NCI-H2029 treated with DMSO at 0.1 percent for 48 hours (cell line): ENCODE data around the gene OSMR.
"Not testable (repeated sequence)": the region's sequence is repeated elsewhere in the genome, so short reads cannot be mapped to it uniquely, and the experiment has no call there.

ENCODE experiments used
- DNase-seq: peaks from one replicate; lab custom pipeline; 2025; lab: John Stamatoyannopoulos, UW

Gene OSMR

DNA sequence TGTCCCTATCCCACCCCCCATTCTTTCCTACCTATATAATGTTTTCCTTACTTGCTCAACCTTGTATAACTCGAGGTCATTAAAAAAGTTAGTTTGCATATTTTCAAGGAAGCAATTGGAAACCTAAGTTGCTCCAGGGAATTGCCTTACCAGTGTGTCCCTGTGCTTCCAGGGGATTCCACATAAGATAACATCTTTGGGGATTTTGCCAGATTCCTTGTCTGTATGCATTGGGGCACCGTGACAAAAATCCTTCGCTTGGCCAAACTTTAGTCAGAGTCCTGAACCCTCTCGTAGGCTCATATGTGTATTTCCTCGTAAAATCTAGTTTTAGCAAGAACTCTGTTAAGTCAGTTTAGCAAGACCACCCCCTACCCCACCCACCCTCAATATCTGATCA is 14.7 kb upstream of the OSMR start:
- no peak for DNase-seq

DNA sequence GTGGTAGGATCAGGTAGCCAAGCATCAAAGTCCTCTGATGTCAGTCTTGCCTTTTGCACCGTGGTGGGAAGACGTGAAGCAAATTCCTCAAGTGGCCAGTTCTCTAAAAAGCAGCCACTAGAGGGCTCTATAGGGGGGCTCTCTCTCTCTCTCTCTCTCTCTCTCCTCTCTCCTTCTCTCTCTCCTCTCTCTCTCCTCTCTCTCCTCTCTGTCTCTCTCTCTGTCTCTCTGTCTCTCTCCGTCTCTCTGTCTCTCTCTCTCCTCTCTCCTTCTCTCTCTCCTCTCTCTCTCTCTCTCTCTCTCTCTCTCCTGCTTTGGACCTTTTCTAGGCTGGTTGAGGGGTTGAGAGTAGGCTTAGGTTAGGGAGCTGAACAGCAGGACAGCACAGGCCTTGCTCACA is 13.9 kb upstream of the OSMR start:
- no peak for DNase-seq

DNA sequence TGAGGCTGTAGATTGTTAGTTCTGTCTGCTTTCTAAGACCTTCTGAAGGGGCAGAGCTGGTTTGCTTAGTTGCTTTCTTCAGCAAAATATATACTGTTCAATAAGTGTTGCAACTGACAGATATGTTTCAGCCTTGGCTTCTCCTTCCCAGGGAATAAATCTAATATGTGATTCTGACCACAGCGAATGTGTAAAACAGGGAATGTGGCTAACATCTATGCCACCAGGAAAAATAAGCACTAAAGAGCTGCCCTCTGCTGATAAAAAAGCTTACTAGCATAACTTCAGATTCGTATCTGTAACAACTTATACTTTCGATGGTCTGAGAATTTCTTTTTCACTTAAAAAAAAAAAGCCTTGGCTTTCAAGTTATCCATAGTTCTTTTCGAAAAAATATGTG is 13.0 kb upstream of the OSMR start:
- no peak for DNase-seq

DNA sequence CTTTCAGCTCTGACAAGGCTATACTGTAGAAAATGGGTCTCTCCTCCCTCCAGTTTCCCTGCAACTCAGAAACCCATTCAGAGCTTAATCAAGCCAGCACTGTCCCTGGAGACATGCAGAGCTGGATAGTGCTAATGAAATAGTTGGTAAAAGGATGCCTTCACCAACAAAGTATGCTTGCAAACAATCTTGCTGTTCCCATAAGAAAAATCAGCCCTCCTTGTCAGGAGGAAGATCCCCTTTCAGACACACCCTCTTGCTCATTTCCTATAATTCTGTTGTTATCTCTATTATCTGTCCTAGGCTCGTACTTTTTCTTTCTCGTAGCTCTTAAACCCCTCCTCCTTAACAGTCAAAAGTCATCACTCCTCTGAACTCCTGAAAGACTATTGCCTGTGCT is 9.9 kb upstream of the OSMR start:
- DNase-seq = no peak

DNA sequence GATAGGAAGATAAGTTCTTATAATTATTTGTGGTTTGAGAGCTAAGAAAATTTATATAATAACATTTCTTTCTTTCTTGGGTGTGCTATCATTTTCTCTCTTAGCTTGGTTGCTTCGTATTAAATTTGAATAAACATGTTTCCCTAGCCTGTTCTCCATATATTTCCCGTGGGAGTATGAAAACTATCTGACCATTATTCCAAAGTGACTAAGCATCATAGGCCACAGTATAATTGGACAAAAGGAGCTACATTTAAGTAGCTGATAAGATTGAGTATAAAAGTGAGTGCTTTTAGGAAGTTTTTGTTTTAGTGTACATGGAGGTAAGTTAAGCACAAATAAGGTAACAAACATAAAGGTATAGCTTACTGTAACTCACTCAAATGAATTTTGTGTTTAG is 8.4 kb upstream of the OSMR start:
- no peak for DNase-seq

DNA sequence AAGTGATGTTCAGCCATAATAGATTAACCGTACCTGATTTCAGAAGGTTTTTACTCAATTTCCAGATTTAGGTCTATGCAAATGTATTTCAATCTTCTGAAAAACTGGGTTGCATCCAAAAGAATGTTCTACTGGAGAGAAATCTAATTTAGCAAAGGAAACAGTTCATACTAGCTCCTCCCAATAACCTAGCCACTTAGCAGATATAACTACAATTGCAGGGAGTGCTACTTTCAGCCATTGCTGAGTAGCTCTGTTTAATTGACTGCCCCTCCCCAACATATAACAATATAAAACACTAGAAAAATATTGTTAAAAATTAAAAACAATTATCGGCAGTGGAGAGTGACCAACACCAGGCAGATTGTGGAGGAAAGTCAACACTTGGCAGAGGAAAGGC is 7.9 kb upstream of the OSMR start:
- DNase-seq = no peak

DNA sequence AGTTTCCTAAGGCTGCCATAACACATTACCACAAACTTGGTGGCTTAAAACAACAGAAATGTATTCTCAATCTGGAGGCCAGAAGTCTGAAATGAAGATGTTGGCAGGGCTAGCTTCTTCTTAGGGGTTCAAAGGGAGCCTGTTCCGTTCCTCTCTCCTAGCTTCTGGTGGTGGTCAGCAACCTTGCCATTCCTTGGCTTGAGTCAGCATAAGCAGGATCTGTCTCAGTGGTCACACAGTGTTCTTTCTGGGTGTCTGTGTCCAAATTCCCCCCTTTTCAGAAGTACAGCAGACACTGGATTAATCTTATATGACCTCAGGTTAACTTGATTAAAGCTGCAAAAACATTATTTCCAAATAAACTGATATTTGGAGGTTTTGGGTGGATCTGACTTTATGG is 2.1 kb upstream of the OSMR start:
- DNase-seq = no peak

DNA sequence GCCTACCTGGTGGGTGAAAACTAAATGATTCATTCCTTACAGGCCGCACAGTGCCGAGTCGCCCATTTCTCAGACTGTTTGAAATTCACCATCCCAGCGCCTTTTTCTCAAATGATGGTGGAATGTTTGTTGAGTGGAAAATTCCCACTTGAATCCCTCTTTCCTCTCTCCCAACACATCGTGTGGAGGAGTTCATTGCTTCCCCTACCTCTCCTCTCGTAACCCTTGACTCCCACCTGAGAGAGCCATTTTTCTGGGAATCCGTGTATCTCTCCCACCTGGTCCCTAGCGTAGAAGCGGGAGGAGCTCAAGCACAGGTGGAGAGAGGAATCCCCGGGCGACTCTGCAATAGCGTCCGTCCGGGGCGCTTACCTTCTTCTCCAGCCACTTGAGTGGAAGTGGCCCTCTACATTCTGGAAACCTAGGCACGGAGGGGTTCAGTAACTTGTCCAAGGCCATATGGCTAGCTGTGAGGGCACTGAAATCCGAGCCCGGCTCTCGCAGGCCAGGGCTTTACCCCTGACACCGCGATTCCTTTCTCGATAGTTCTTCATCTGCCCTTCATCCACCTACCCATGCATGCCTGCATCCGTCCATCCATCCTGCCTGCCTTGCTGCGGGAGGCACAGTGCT is 683 bp downstream of the OSMR start:
- no peak for DNase-seq

DNA sequence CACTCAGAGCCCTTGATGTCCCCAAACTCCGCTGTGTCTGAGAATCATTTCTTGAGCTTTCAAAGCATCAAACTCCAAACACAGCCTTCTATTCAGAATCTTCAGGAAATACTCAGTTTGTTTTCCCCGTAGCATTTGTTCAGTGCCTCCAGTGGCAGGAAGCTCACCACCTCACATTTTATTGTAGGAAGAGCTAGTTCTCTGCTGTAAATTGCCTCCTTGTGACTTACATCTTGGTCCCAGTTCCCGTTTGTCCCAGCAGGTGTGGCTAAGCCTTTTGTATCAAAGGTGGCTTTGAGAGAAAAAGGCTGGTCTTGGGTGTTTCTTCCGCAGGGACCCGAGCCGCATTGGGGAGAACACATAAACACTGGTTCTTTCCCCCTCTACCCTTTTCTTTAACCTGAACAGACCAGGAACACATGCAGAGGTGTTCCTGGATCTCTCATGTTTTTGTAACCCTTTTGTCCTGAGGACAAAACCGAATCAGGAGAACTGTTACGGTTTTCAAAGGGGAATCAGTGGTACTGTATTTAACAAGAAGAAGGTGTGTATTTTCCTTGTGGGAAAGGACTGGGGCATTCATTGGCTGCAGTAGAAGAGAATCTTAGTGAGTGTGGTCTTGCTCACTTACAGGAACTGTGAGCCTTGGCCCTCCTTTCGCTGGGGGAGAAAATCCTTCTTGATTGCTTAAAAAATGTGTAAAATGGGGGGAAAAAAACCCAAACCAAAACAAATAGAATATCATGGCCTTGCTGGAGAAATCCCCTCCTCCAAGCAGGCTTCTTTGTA is 1.9 kb downstream of the OSMR start:
- DNase-seq = no peak

DNA sequence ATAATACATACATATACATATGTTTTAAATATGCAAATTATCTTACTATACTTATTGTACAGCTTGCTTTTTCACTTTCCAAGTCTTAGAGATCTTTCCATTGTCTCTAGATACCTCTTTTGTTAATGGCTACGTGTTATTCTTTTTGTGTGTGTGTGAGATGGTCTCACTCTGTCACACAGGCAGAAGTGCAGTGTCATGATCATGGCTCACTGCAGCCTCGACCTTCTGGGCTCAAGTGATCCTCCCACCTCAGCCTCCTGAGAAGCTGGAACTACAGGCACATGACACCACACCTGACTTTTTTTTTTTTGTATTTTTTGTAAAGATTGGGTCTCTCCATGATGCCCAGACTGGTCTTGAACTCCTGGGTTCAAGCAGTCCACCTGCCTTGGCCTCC is 2.8 kb downstream of the OSMR start:
- no peak for DNase-seq

DNA sequence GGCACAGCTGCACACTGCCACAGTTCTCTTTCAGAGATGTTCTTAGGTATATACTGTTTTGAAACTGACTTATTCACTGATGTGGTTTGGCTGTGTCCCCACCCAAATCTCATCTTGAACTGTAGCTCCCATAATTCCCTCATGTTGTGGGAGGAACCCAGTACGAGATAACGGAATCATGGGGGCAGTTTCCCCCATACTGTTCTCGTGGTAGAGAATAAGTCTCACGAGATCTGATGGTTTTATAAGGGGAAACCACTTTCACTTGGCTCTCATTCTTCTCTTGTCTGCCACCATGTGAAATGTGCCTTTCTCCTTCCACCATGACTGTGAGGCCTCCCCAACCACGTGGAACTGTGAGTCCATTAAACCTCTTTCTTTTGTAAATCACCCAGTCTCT is 5.8 kb downstream of the OSMR start:
- DNase-seq = not testable (repeated sequence)

DNA sequence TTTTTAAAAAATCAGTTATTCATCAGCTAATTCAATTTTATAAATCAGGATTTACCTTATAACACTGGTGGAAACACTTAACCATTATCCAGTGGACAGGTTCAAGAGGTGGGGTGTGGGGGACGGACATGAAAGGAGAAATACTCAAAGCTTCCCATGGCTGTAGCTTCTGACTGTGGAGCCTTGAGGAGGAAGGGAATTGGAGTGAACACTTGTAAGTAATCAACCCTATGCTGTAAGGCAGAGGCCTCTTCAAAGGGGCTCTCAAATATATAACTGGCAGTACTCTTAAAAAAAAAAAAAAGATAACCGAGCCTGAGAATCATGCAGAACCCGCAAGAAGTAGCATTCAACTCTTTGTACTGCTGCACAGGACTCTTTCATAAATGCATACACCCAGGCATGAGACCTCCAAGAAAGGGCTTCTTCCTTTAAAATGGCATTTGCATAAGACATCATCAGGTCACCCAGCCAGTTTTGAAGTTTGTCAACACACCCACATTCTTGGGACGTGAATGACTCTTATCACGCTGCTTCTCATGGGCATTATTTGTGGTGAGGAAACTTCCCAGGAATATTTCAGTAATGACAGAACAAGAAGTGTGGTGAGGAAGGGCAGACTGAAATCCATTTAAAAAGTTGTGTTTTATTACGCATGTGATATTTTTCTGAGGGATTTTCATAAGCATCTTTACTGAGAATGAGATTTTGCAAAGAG is 8.1 kb downstream of the OSMR start:
- DNase-seq = no peak

DNA sequence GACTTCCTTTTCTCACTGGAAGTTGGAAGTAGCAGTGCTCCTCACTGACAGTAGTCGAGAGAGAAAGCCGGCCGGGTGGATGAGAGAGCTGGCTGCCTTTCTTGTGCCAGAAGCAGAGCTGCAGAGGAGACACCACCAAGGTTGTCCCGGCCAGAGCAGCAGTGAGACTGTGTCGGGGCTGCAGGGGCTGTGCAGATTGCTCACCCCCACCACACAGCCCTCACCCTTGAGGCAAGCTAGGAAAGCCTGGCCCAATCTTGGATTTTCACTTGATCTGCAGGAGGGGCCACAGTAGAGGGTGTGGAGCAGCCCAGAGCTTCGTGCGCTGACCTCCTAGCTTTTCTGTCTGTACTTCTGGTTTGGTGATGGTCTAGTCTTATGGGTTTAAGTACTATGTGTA is 9.1 kb downstream of the OSMR start:
- DNase-seq = no peak

DNA sequence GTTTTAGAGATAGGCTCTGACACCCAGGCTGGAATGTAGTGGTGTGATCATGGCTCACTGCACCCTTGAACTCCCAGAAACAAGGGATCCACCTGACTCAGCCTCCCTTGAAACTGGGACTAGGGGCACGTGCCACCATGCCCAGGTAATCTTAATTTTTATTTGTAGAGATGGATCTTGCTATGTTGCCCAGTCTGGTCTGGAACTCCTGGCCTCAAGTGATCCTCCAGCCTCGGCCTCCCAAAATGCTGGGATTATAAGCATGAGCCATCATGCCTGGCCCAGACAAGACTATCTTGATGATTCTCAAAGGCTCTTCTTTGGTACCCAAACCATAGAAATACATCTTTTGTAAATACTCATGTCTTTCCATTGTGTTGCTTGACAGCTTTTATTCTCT is 10.8 kb downstream of the OSMR start:
- DNase-seq = no peak

DNA sequence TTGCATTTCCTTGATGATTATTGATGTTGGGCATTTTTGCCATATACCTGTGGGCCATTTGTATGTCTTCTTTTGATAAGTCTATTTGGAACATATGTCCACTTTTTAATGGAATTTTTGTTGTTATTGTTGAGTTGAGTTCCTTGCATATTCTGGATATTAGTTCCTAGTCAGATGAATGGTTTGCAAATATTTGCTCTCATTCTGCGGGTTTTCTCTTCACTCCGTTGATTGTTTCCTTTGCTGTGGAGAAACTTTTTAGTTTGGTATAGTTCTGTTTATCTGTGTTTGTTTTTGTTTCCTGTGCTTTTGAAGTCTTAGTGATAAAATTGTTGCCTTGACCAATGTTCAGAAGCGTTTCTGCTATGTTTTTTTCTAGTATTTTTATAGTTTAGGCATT is 13.0 kb downstream of the OSMR start:
- no peak for DNase-seq

DNA sequence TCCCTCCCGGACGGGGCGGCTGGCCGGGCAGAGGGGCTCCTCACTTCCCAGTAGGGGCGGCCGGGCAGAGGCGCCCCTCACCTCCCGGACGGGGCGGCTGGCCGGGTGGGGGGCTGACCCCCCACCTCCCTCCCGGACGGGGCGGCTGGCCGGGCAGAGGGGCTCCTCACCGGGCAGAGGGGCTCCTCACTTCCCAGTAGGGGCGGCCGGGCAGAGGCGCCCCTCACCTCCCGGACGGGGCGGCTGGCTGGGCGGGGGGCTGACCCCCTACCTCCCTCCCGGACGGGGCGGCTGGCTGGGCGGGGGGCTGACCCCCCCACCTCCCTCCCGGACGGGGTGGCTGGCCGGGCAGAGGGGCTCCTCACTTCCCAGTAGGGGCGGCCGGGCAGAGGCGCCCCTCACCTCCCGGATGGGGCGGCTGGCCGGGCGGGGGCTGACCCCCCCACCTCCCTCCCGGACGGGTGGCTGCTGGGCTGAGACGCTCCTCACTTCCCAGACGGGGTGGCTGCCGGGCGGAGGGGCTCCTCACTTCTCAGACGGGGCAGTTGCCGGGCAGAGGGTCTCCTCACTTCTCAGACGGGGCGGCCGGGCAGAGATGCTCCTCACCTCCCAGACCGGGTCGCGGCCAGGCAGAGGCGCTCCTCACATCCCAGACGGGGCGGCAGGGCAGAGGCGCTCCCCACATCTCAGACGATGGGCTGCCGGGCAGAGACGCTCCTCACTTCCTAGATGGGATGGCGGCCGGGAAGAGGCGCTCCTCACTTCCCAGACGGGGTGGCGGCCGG is 16.4 kb downstream of the OSMR start:
- DNase-seq = not testable (repeated sequence)

DNA sequence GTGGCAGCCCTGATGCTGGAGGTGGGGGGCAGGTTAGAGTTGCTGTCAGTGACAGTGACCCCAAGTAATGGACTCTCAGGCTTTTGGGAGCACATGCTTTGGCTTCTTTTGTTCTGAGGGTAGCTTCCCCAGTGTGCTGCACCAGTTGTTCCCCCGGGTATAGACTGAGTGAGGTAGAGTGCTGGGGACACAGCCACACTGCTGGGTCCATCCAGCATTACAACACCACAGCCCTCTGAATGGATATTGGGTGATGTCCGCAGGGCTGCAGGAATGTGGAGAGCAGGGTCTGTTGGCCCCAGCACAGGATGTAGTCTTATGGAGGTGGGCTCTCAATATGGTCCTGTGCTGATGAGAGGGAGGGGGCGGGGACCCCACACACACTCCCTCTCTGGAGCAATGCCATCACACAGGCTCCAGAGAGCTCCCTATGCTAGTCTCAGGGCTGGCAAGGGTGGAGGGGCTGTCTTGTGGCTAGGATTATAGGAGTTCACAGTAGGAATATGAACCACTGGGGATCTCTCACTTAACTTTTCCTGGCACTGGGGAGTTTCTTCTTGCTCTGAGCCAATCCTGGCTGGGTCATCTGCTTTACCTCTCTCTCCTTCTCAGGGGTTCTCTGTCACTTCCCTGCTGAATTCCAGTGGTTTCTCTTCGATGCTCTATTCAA is 20.7 kb downstream of the OSMR start:
- no peak for DNase-seq

DNA sequence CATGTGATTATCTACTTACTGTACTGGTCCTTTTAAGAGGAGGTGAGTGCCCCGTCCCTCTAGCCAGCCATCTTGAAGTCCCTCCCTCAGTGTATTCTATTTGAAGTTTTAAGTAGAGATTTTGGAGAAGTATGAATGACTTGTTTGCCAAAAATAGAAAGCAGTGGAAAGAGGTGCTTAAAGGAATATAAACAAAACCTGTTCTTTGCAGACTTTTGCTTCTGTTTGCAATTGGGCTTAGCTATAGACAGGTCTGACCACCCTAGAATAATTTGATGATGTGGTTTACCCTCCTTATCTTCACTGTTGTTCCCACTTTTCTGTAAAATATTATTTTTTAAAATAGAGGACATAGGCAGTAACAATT is 21.2 kb downstream of the OSMR start:
- no peak for DNase-seq

DNA sequence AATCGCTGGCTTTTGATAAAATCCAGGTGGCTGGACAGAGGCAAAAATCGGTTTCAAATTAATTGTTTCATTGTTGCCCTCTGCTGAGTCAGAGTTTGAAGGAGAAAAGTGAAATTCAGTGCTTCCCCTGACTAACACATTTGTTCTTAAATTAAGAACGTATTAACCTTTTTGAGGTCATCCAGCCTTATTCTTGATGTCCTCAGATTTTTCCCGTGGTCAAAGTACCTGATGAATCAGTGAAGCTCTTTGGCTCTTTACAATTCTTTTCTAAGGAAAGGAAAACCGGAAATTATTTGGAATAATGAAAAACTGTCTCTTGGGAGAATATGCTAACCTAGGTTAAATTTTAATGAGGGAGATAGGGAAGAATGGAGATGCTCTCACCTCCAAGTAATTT is 21.6 kb downstream of the OSMR start:
- no peak for DNase-seq

DNA sequence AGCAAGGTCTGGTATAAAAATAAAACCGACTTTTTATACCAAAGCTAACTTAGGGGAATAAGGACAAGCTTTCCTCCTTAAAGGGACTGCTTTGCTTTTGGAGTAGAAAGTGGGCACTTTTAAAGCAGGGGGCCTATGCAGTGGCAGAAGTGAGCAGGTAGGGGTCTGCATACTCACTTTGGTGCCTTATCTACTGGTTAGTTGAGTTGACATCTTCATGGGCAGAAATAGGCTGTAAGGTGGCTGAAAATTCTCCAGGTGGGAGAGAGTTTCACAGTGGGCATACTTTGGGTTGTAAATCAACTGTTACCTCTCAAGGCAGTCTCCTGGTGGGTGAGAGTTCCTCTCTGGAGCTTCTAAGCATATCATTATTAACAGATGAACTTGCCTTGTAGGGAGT is 24.8 kb downstream of the OSMR start:
- no peak for DNase-seq

DNA sequence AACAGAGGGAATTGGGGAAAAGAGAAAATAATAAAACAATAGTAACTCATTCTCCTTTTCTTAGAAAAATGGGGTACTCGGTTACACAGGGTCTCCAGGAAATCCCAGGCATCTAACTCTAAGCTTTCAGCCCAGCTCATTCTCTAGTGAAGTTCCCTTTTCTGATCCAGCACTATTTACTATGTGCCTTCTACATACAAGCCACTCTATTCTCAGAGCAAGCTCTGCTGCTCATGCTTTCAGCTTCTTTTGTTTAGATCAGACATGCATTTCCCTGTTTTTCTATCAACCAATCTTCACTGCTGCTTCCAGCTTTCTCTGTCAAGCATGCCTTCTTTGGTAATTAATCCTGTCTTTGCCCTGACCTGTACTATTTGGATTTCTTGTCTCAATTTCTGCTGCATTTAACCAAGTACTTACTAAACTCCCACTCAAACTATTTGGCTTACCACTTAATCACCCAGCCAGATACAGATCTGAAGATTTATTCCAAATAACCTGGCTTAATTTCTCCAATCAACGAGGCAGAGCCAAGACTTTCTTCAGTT is 25.3 kb downstream of the OSMR start:
- no peak for DNase-seq
